GM19468 (cell line): ENCODE measurements around the gene SSBP2.
"Not testable (repeated sequence)": the region's sequence is repeated elsewhere in the genome, so short reads cannot be mapped to it uniquely, and the experiment has no call there.

ENCODE experiments used
- ATAC-seq: cut with Tn5 transposase; IDR thresholded peaks from one replicate; pipeline ENCODE4 v1.9.1; 2021; ENCODE audit warnings: mild to moderate bottlenecking, moderate library complexity, moderate number of reproducible peaks; ENCODE audit not compliant: unreplicated experiment; ENCODE audit errors: extremely low read depth

SSBP2 gene

DNA sequence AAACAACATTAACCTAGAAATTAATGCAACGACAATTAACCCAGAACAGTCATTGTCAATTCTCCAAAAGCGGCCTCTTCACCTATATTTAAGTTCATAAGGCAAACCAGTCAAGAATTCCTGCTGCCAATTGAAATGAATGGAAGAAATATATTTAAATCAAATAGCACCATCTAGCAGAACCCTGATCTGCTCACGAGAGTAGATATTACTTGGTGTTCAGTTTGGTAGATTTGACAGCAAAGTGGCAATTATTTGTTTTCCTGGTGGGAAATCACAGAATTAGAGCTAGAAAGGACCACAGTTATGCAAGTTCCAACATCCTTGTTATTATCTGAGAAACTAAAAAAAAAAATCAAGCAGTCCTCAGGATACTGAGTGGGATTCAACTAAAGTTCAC, 2.3 kb downstream of the SSBP2 start:
- no peak for ATAC-seq

- ATAC-seq, result no peak
Observed at GRCh38 chr5:81747030-81747429, 3.9 kb downstream of the SSBP2 start.

DNA sequence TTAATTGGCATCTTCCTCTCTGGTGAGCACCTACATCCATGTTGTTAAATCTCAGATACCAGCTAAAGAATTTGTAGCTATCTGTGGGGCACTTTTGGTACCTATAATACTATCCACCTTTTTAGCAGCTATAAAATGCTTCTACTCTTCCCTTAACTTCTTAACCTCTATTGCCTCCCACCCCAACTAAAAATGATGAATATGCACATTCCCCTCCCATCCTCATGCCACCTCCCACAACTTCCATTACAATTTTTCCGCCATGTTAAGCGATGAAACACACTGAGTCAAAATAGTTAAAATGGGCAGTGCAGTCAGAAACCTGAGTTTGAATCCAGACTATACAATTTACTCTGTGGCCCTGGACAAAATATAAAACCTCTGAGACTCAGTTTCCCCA, 10.1 kb downstream of the SSBP2 start:
- ATAC-seq, result no peak

GRCh38 chr5:81739291-81739690, 11.6 kb downstream of the SSBP2 start:
- no peak for ATAC-seq

DNA sequence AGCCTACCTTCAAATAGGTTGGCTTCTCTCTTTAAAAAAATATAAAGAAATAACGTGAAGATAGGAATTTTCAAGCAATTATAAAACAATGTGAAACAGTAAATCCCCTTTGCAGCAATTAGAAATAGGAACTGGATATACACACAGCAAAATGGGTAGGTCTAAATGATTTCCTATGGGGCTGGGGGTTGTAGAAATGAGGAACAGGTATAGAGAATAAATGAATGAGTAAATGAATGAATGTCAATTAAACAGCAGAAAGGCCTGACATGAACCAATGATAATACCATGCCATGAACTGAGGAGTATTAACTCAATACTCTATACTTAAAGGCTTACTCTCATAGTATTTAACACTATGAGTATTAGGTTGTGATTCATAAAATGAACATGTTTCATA, 21.6 kb downstream of the SSBP2 start:
- no peak for ATAC-seq

- no peak for ATAC-seq
Observed at GRCh38 chr5:81728301-81728700, 22.6 kb downstream of the SSBP2 start.

GRCh38 chr5:81726297-81726696, 24.6 kb downstream of the SSBP2 start:
- no peak for ATAC-seq

DNA sequence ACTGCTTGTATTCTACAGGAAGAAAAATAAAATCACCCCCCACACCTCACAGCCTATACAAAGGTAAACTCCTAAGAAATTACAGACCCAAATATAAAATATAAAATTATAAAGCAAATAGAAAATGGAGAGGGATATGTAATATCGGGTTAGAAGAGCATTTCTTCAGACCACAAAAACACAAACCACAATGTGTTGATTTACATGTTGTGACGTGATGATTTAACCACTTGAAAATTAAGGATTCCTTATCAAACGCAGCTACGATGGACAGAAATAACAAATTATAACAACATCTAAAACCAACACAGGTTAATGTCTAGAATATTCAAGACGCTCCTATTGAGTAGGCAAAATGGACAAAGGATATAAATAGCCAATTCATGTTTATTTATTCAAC, 26.3 kb downstream of the SSBP2 start:
- no peak for ATAC-seq

- ATAC-seq, result no peak
Observed at GRCh38 chr5:81724108-81724507, 26.8 kb downstream of the SSBP2 start.

GRCh38 chr5:81721049-81721448, 29.8 kb downstream of the SSBP2 start:
- no peak for ATAC-seq

- ATAC-seq, result no peak
Observed at GRCh38 chr5:81719743-81720345, 31.1 kb downstream of the SSBP2 start.

DNA sequence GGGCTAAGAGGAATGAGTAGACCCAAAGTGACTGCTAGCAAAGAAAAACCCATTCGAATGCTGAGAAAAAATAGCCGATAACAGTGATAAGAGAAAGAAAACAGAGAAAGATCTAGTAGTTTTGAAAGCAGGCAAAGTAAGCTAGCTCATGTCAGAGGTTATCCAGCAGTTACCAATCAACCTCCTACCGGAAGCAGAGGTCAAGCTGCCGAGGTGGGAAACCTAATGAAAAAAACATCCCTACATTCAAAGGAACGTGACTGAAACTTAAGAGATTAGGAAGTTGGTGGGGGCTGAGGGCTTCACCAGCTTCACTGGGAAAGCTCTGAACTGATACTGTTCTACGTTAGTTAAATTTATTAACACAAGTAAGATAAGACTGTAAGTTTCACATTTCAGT, 32.6 kb downstream of the SSBP2 start:
- ATAC-seq, result no peak

DNA sequence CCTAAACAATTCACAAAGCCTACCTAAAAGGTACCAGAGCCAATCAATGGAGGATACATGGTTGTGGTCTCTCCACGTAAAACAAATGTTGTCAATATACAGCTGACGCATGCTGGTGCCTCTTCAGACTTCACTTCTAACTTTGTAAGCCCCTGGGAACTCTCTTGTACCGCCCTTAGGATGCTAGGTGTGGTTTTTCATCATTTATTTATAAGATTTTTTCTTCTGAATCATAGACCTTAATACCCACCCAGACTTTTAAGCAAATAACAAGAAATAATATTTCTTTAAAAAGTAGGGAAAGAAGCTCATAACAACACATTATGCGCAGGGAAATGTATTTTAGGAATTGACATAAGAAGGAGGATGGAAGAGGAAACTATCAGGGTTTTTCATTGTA, 33.0 kb downstream of the SSBP2 start:
- no peak for ATAC-seq

DNA sequence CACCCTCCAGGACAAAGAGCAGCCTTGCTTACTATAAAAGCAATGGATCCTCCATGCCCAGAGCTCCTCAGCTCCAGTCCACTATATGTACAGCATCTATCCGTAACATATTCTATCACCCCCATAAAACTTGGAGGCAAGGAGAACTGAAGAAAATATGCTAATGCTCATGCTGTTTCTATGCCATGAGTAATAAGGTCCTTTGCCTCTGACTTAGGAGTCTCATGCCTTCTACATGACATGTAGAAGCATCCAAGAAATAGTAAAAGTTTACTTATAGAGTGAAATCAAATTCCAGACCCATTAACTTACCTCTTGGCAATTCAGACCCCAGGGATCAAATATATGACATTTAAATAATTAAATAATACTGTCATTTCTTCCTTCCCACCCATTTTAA, 33.7 kb downstream of the SSBP2 start:
- no peak for ATAC-seq

DNA sequence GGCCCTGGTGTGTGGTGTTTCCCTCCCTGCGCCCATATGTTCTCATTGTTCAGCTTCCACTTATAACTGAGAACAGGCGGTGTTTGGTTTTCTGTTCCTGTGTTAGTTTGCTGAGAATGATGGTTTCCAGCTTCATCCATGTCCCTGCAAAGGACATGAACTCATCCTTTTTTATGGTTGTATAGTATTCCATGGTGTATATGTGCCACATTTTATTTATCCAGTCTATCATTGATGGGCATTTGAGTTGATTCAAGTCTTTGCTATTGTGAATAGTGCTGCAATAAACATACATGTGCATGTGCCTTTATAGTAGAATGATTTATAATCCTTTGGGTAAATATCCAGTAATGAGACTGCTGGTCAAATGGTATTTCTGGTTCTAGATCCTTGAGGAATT, 36.8 kb downstream of the SSBP2 start:
- ATAC-seq, result not testable (repeated sequence)

DNA sequence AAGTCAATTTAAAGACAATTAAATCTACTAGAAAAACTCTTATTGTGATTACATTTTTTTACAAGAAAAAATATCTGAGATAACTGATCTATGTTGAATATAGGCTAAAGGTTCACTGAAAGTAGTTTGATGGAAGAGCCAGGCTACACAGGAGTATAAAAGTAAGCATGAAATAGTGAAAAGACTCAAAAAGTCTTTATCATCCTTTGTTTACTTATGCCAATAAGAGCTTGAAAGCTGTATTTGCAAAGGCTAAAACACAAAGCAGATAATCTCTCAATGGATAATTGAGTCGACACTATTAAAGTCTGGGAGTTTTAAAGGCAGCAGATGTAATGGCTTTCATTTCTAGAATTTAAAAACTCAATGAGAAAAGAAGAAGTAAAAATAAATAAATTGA, 42.0 kb downstream of the SSBP2 start:
- no peak for ATAC-seq

DNA sequence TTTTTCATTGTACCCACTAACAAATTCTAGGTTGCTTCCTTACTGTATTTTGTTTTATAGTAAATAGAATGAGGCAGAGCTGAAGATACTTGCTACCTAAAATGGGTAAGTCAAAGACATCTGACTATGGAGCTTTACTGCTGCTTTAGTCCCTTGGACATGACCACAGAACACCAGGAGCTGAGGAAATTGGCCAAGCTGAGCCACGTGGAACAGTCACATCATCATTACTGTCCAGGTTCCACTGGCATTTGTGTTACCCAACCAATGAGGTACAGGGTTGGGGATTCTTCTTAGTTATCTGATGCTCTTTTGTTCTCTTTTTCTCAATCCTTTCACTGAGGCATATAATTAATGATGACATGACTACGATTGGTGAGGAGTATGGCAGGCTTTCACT, 47.1 kb downstream of the SSBP2 start:
- ATAC-seq, result no peak

- ATAC-seq, result no peak
Observed at GRCh38 chr5:81700166-81700565, 50.7 kb downstream of the SSBP2 start.

- no peak for ATAC-seq
Observed at GRCh38 chr5:81698813-81699212, 52.1 kb downstream of the SSBP2 start.

GRCh38 chr5:81696418-81697397, 54.2 kb downstream of the SSBP2 start:
- no peak for ATAC-seq

- ATAC-seq, result no peak
Observed at GRCh38 chr5:81694726-81695125, 56.2 kb downstream of the SSBP2 start.

DNA sequence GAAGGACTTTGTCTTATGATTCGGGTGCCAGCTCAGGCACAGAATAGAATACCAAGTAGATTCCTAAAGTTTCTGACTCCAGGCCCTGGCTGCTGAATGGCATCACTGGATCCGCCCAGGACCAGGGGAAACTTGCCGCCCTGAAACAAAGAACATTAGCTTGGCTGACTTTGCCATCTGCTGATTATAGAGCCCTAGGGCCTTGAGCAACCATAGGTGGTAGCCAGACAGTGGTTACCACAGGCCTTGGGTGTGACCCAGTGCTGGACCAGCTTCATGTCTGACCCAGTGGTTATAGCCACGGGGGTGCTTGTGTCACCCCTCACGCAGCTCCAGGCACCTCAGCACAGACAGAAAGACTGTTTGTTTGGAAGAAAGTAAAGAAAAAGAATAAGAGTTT, 62.7 kb downstream of the SSBP2 start:
- no peak for ATAC-seq
